Astrocyte (in vitro differentiated cells and primary cell): ENCODE measurements around the gene TMEM120B.

Experiments
- CTCF ChIP-seq: IDR thresholded peaks from 2 replicates; pipeline ENCODE4 v1.5.1; 2011; ENCODE audit warnings: low read depth, mild to moderate bottlenecking, inconsistent platforms, low read length, moderate library complexity; ENCODE audit not compliant: insufficient read depth
- EZH2 ChIP-seq: IDR thresholded peaks from 2 replicates; pipeline ENCODE4 v1.6.1; 2012; ENCODE audit warnings: mild to moderate bottlenecking, low read length, inconsistent platforms; ENCODE audit not compliant: insufficient read depth

GRCh38 chr12:121797937-121798786 lies 85.6 kb downstream of the TMEM120B start:
- TF ChIP-seq CTCF, result no peak
- TF ChIP-seq EZH2, result no peak
